AG09319 (cell line): Measurements from ENCODE around the gene GRIK3.

Source experiments
- DNase-seq: peaks from one replicate; pipeline ENCODE4 v3.0.0-alpha.2; 2010; ENCODE audit warnings: low read depth; ENCODE audit errors: extremely low read depth
- CTCF ChIP-seq: IDR thresholded peaks from 2 replicates; pipeline ENCODE4 v1.5.1; 2011; ENCODE audit warnings: low read depth, mild to moderate bottlenecking, inconsistent platforms, low read length, moderate library complexity

GRIK3 gene

DNA sequence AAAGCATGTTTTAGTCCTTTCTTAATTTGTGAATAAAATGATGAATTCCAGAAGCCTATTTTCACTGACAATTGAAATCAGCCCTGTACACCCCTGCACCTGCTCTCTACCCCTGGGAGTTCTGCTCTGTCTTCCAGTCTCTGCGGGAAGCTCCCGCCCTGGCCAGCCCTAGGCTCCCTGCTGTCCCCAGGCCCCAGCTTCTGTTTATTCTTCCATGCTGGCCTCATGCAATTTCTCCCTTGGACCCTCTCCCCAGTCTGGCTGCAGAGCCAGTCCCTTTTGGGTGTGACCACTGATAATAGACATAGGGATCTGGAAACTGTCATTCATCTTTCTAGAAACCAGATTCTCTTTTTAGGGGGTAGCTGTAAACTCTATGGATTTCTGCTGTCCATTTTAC lies 258.6 kb downstream of the GRIK3 start:
- no peak for TF ChIP-seq CTCF
- DNase-seq, result no peak

- no peak for TF ChIP-seq CTCF
- no peak for DNase-seq
Measured at GRCh38 chr1:36773827-36774541, 260.3 kb downstream of the GRIK3 start.

GRCh38 chr1:36772647-36773495 lies 261.4 kb downstream of the GRIK3 start:
- DNase-seq, result no peak
- TF ChIP-seq CTCF, result no peak

- DNase-seq, result no peak
- no peak for TF ChIP-seq CTCF
Measured at GRCh38 chr1:36771660-36772284, 262.5 kb downstream of the GRIK3 start.

DNA sequence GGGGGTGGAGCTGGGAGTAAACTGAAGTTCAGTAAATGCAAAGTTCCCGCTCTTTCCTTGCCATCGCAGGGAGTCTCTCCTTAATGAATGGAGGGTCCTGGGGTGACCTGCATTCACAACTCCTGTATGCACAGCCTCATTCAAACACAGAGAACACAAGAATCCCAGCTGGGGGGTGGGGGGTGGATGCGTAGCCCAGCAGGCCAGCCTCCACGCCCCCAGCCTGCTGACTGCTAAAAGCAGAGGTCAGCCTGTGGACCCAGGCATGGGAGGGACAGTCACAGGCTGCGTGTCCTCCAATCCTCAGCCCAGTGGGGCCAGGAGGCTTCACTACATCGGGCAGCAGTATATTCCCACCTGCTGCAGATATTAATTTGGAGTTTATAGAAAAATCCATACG lies 263.1 kb downstream of the GRIK3 start:
- no peak for TF ChIP-seq CTCF
- no peak for DNase-seq

DNA sequence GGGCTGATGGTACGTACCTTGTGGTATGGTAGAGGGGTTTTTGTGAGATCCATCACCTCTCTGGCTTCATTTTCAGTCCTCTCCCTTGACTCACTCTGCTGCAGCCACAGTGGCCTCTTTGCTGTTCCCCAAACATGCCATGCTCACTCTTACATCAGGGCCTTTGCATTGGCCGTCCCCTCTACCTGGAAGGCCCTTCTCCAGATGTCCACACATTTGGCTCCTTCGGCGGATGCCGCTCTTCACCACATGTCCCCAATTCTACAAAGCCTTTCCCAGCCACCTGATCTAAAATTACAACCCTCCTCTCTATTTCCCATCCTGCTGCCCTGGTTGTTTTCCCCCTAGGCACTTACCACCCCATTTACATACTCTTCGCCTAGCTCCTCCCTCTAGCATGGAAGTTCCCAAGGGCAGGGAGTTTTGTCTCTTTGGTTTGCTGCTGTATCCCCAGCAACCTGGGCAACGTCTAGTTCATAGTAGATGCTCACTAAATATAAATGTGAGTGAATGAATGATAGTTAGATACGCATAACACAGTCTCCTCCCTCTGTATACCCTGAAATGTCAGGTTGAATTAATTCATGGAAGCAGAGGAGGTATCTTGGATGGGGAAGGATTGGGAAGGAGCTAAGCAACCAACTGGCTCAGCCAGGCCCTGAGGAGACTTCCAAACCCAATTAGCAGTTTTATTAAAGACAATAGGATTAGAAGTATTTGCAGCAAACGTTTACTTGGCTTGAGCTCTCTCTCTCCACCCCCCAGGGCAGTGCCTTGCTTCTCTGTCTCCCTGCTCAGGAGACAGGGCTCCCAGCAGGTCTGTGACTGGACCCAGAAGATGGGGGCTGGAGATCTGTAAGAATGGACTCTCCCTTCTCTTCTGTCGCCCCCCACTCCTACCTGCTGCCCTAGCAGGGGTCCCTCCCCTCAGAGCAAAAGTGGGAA lies 264.2 kb downstream of the GRIK3 start:
- TF ChIP-seq CTCF, result no peak
- no peak for DNase-seq
